CD4-positive, CD25-positive, alpha-beta regulatory T cell (primary cell): ENCODE results near the gene EPHB2. TPM values are rescaled to one million over a fixed set of nuclear protein-coding genes. Genes with fewer than 3 reads are reported as not detected.

Experiments used
- ATAC-seq, 2 donors: fragments of 150-1000 bp; cut with Tn5 transposase; one replicate each; pipeline ENCODE4 v1.10.0; 2021; ENCODE audit warnings: low read depth in 2 of 2, moderate number of reproducible peaks in 2 of 2, moderate library complexity in 1 of 2
- DNase-seq, 3 donors: peaks; one replicate each; pipeline versions ENCODE4 v3.0.0 to v3.0.0-alpha.2; 2012 to 2022; ENCODE audit warnings: mixed read lengths in 1 of 3
- H3K27ac ChIP-seq: one replicate; pipeline ENCODE4 v1.7.0; 2013; ENCODE audit warnings: mild to moderate bottlenecking, low read length; ENCODE audit not compliant: insufficient read depth, poor library complexity, severe bottlenecking
- H3K27me3 ChIP-seq: one replicate; pipeline ENCODE4 v1.7.0; 2013; ENCODE audit warnings: low read length; ENCODE audit not compliant: control insufficient read depth, insufficient read depth
- H3K36me3 ChIP-seq: one replicate; pipeline ENCODE4 v1.7.0; 2013; ENCODE audit warnings: mild to moderate bottlenecking, low read length, moderate library complexity; ENCODE audit not compliant: control insufficient read depth, insufficient read depth
- H3K4me1 ChIP-seq: 2 replicates; pipeline ENCODE4 v1.7.0; 2013; ENCODE audit warnings: mild to moderate bottlenecking, low read length; ENCODE audit not compliant: insufficient read depth, control insufficient read depth, poor library complexity, severe bottlenecking
- H3K4me3 ChIP-seq: one replicate; pipeline ENCODE4 v1.7.0; 2013; ENCODE audit warnings: low read depth, mild to moderate bottlenecking, low read length, moderate library complexity
- H3K9me3 ChIP-seq, 2 experiments: 1 replicate in 1 of 2; 2 replicates in 1 of 2; pipeline ENCODE4 v1.7.0; 2013; ENCODE audit warnings: low read length in 2 of 2, mild to moderate bottlenecking in 1 of 2, moderate library complexity in 1 of 2; ENCODE audit not compliant: control insufficient read depth in 2 of 2
- H3K27ac Mint-ChIP-seq, 3 donors: one replicate each; pipeline ENCODE4 v1.8.0; 2020 to 2022; ENCODE audit warnings: mild to moderate bottlenecking in 3 of 3, mixed read lengths in 3 of 3, moderate library complexity in 2 of 3
- H3K27me3 Mint-ChIP-seq: one replicate; pipeline ENCODE4 v1.8.0; 2022; ENCODE audit warnings: mild to moderate bottlenecking, mixed read lengths
- H3K36me3 Mint-ChIP-seq: one replicate; pipeline ENCODE4 v1.8.0; 2020; ENCODE audit warnings: mixed read lengths
- H3K4me1 Mint-ChIP-seq, 4 donors: one replicate each; pipeline ENCODE4 v1.8.0; 2020 to 2022; ENCODE audit warnings: mixed read lengths in 4 of 4, mild to moderate bottlenecking in 1 of 4
- H3K4me3 Mint-ChIP-seq, 4 donors: one replicate each; pipeline ENCODE4 v1.8.0; 2020 to 2022; ENCODE audit warnings: mild to moderate bottlenecking in 4 of 4, mixed read lengths in 4 of 4, moderate library complexity in 3 of 4
- H3K9me3 Mint-ChIP-seq, 7 donors: one replicate each; pipeline ENCODE4 v1.8.0; 2020 to 2022; ENCODE audit warnings: mixed read lengths in 7 of 7, mild to moderate bottlenecking in 3 of 7, moderate library complexity in 2 of 7
- polyA plus RNA-seq, 4 donors: library from polyadenylated mRNA; unstranded; fragments of 300-500 nt; fragmentation: Illumina TruSeq; gene quantifications; one replicate each; pipeline ENCODE4 v1.2.3, GENCODE V29; 2021
- total RNA-seq: library from RNA; stranded (reverse); gene quantifications from one replicate; pipeline ENCODE4 v1.2.3, GENCODE V29; 2022

Gene EPHB2
- total and polyA plus RNA-seq, 5 donors from 2014 or later = not detected

GRCh38 chr1:22851517-22851916 lies 140.9 kb downstream of the EPHB2 start:
- Histone ChIP-seq H3K36me3 (no peaks in the 10 kb centered on the region), H3K27ac (no peak overlapping the region), H3K4me1 (no peaks in the 10 kb centered on the region), H3K4me3 (no peak overlapping the region), H3K9me3 (no peaks in the 10 kb centered on the region), H3K27me3 (no peaks in the 10 kb centered on the region)
- no peak for ATAC-seq
- no peak overlapping the region for H3K4me3 Mint-ChIP-seq
- H3K27ac Mint-ChIP-seq = no peak overlapping the region
- H3K36me3 Mint-ChIP-seq = no peaks in the 10 kb centered on the region
- peaks cover 0 to 2% (median 0%) of the 10 kb centered on the region in 4 donors for H3K4me1 Mint-ChIP-seq
- no peak for DNase-seq
- no peaks in the 10 kb centered on the region for H3K9me3 Mint-ChIP-seq
- H3K27me3 Mint-ChIP-seq = peaks cover 21% of the 10 kb centered on the region

DNA sequence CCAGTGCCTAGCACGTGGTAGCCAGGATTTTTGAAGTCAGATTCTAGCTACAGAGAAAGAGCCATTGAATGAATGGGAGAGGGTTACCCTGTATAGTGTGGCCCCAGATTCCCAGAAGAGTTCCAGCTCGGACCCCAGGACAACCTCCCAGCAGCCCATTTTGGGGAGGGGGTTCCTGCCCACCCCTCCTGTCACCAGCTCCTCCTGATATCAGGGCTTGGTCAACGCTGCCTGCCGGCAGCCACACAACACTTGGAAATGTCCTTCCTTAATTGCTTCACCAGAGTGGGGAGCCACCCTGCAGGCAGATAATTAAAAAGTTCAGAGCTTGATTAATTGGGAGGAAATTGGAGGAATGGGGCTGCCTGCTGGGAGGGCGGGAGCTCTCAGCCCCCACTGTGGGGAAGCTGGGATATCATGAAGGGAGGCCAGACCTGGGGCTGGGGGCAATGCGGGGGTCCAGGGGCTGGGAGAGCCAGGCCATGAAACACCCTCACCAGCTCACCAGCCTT lies 141.6 kb downstream of the EPHB2 start:
- peaks cover 21% of the 10 kb centered on the region for H3K27me3 Mint-ChIP-seq
- no peaks in the 10 kb centered on the region for H3K9me3 Mint-ChIP-seq
- no peak overlapping the region for H3K27ac Mint-ChIP-seq
- Histone ChIP-seq H3K9me3 (no peaks in the 10 kb centered on the region), H3K27ac (no peak overlapping the region), H3K36me3 (no peaks in the 10 kb centered on the region), H3K4me1 (no peaks in the 10 kb centered on the region), H3K4me3 (no peak overlapping the region), H3K27me3 (no peaks in the 10 kb centered on the region)
- H3K4me3 Mint-ChIP-seq = no peak overlapping the region
- no peaks in the 10 kb centered on the region for H3K36me3 Mint-ChIP-seq
- no peak for ATAC-seq
- H3K4me1 Mint-ChIP-seq = peaks cover 0 to 2% (median 0%) of the 10 kb centered on the region in 4 donors
- no peak for DNase-seq

DNA sequence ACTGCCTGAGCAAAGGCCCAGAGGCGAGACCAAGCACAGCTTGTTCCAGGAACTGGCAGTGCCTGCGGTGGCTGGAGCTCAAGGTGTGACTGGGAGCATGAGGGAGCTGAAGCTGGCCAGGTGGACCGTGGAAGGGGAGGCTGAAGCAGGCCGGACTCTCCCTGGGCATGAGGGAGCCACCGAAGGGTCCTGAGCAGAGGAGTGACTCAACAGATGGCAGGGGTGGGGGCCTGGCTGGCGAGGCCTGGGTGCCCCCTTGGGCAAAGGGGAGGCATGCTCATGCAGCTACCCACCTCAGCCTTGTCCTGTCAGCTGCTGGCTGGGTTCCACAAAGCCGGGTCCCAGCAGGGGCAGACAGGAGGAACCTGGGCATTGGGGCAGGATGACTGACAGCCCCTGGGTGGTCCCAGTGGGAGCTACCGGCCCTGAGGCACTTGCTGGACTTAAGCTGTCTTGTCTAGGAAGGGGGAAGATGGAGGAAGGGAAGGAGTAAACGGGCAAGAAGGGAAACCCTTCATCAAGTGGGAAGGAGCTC lies 143.1 kb downstream of the EPHB2 start:
- Mint-ChIP-seq H3K4me1 (peaks cover 0 to 2% (median 0%) of the 10 kb centered on the region in 4 donors), H3K9me3 (no peaks in the 10 kb centered on the region), H3K27ac (no peak overlapping the region), H3K27me3 (peaks cover 21% of the 10 kb centered on the region), H3K36me3 (no peaks in the 10 kb centered on the region), H3K4me3 (no peak overlapping the region)
- ATAC-seq (no peak), DNase-seq (no peak)
- no peaks in the 10 kb centered on the region for H3K27me3 ChIP-seq
- no peaks in the 10 kb centered on the region for H3K9me3 ChIP-seq
- H3K4me1 ChIP-seq = no peaks in the 10 kb centered on the region
- H3K36me3 ChIP-seq = no peaks in the 10 kb centered on the region
- no peak overlapping the region for H3K27ac ChIP-seq
- no peak overlapping the region for H3K4me3 ChIP-seq

DNA sequence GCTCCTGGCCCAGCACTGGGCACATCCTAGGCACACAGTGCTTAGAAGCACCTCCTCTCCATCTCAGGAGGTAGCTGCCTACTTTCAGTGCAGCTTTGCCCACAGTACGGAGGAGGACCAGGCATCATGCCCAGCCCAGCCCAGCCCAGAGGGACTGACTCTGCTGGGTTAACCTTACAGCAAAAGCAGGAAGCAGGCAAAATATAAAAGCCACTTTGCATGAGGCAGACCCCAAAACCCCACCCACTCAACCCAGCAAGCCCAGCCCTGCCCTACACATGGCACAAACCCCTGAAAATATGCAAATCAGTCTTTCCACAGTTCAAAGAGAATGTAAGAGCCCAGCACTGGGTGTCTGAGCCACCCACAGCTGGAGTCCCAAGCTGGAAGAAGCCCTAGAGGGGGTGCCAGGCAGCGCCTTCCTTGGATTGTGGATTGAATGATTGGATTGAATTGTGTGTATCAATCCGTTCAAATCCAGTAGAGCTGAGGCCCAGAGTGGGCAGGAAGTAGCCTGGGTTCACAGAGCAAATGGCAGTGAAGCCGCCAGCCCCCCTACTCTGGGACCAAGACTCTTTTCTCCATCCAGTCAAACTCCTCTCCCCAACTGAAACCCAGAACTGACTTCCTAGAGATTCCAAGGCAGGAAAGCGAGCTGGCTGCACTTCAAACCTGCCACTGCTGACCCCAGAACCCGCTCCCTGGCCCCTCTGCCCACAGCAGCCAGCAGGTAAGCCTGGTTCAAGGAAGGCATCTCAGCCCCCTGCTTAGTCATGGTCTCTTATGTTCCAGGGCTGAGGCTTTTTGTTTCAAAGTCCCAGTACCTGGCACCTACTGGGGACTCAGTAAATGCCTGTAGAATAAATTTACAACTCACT lies 144.3 kb downstream of the EPHB2 start:
- no peak overlapping the region for H3K27ac ChIP-seq
- ATAC-seq = no peak
- no peak overlapping the region for H3K4me3 ChIP-seq
- no peak for DNase-seq
- Mint-ChIP-seq H3K36me3 (no peaks in the 10 kb centered on the region), H3K9me3 (no peaks in the 10 kb centered on the region), H3K4me3 (no peak overlapping the region), H3K4me1 (peaks cover 0 to 2% (median 0%) of the 10 kb centered on the region in 4 donors), H3K27me3 (peaks cover 20% of the 10 kb centered on the region), H3K27ac (no peak overlapping the region)
- H3K4me1 ChIP-seq = no peaks in the 10 kb centered on the region
- H3K9me3 ChIP-seq = no peaks in the 10 kb centered on the region
- no peaks in the 10 kb centered on the region for H3K27me3 ChIP-seq
- H3K36me3 ChIP-seq = no peaks in the 10 kb centered on the region

DNA sequence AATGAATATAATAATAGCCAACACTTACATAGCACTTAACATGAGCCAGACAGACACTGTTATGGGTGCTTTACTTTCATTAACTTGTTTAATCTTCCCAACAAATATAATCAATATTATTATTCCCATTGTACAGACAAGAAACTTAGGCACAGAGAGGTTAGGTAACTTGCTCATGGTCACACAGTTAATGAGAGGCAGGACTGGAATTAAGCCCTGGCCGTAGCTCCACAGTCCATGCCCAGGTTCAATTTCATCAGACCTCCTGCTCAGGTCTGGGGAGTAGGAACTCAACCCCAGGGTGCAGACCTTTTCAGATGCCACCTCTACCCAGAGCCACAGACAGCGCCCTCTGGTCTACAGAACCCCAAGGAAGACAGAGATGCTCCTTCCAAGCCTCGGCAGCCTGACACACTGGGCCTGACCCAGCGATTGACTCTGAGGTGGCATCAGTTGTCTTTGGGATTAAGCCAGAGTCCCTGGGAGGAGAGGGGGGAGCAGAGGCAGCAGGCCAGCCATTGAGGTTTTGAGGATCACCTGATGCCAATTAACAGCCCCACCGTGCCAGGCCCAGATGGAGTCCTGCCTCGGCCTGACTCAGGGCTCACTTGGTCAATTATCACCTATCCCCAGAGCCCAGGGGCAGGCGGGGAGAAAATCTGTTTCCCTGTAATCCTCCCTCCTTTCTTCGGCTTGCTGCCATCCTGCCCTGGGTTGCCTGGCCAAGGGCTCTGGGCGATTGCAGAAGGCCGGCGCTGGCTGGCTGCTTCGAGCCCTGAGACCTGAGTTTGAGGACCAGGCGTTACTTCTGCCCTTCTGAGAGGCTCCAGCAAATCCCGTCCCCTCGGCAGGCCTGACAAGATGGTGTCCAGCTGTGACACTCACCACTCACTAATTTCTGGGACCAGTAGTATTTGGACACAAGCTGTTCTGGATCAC lies 145.3 kb downstream of the EPHB2 start:
- no peak overlapping the region for H3K4me3 Mint-ChIP-seq
- no peaks in the 10 kb centered on the region for H3K4me1 ChIP-seq
- H3K27ac Mint-ChIP-seq = no peak overlapping the region
- H3K4me3 ChIP-seq = no peak overlapping the region
- no peaks in the 10 kb centered on the region for H3K36me3 Mint-ChIP-seq
- H3K36me3 ChIP-seq = no peaks in the 10 kb centered on the region
- peaks cover 13% of the 10 kb centered on the region for H3K27me3 Mint-ChIP-seq
- no peaks in the 10 kb centered on the region for H3K27me3 ChIP-seq
- no peaks in the 10 kb centered on the region for H3K9me3 ChIP-seq
- no peak overlapping the region for H3K27ac ChIP-seq
- ATAC-seq (no peak), DNase-seq (no peak)
- H3K4me1 Mint-ChIP-seq = peaks cover 0 to 2% (median 0%) of the 10 kb centered on the region in 4 donors
- no peaks in the 10 kb centered on the region for H3K9me3 Mint-ChIP-seq

DNA sequence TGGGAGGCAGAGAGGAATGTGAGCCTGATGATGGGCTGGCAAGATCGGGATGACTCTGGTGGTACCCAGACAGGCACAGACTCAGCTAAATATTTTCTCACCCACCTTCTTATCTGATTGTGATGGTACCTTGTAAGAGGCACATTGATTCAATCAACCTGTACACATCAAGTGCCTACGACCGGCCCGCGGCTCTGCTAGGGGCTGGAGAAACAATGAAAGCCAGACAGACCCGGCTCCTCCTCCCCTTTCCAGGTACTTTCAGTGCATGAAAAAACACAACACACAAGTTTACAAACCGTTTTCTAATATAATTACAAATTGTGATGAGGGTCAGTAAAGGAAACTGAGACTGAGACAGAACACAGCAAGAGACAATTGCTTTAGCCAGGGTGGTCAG lies 147.0 kb downstream of the EPHB2 start:
- Histone ChIP-seq H3K27ac (no peak overlapping the region), H3K4me1 (no peaks in the 10 kb centered on the region), H3K4me3 (no peak overlapping the region), H3K36me3 (no peaks in the 10 kb centered on the region), H3K9me3 (no peaks in the 10 kb centered on the region), H3K27me3 (no peaks in the 10 kb centered on the region)
- Mint-ChIP-seq H3K27ac (no peak overlapping the region), H3K4me1 (peaks cover 0 to 2% (median 0%) of the 10 kb centered on the region in 4 donors), H3K36me3 (no peaks in the 10 kb centered on the region), H3K27me3 (peaks cover 13% of the 10 kb centered on the region), H3K9me3 (no peaks in the 10 kb centered on the region), H3K4me3 (no peak overlapping the region)
- ATAC-seq (no peak), DNase-seq (no peak)

GRCh38 chr1:22860414-22860800 lies 149.8 kb downstream of the EPHB2 start:
- Histone ChIP-seq H3K4me1 (no peaks in the 10 kb centered on the region), H3K9me3 (no peaks in the 10 kb centered on the region), H3K4me3 (no peak overlapping the region), H3K36me3 (no peaks in the 10 kb centered on the region), H3K27me3 (no peaks in the 10 kb centered on the region), H3K27ac (no peak overlapping the region)
- DNase-seq (no peak), ATAC-seq (no peak)
- Mint-ChIP-seq H3K36me3 (no peaks in the 10 kb centered on the region), H3K4me1 (no peaks in the 10 kb centered on the region), H3K4me3 (no peak overlapping the region), H3K9me3 (no peaks in the 10 kb centered on the region), H3K27ac (peak overlapping the region in 1 of 3 donors; percentile 74), H3K27me3 (peaks cover 5% of the 10 kb centered on the region)
